PC-3 (cell line): ENCODE measurements around the gene HMCN2. TPM values are rescaled to one million over a fixed set of nuclear protein-coding genes. Genes with fewer than 3 reads are reported as not detected.

Experiments used
- ATAC-seq: fragments of 200-7000 bp; cut with Tn5 transposase; 2 replicates; pipeline ENCODE4 v1.9.1; 2020; ENCODE audit warnings: mild to moderate bottlenecking, moderate library complexity
- BruUV-seq: library from RNA; stranded (reverse); fragments of 400-500 nt; replicated peaks from 2 replicates; lab custom pipeline; 2021; lab: Mats Ljungman, UMichigan
- CTCF ChIA-PET: fragments of 300-600 bp; sonication (Branson Sonifier 250); formaldehyde crosslinking; loops from one replicate; lab custom pipeline; 2022; ENCODE audit warnings: antibody characterized with exemption; lab: Charles Lee
- POLR2A ChIA-PET: fragments of 300-600 bp; sonication (Branson Sonifier 250); formaldehyde crosslinking; loops from one replicate; lab custom pipeline; 2022; ENCODE audit warnings: antibody characterized with exemption; ENCODE audit not compliant: unreplicated experiment; lab: Charles Lee
- DNase-seq: peaks from one replicate; pipeline ENCODE4 v3.0.0-alpha.2; 2015
- H2AFZ ChIP-seq: fragments of 300-600 bp; sonication (generic); 2 replicates; pipeline ENCODE4 v1.6.0; 2016; ENCODE audit warnings: antibody characterized with exemption, low read length
- H3F3A ChIP-seq: fragments of 300-600 bp; sonication (generic); one replicate; pipeline ENCODE4 v1.6.0; 2017; ENCODE audit warnings: antibody characterized with exemption, low read length, control low read depth, mild to moderate bottlenecking; ENCODE audit not compliant: unreplicated experiment
- H3K27ac ChIP-seq: fragments of 300-600 bp; sonication (generic); 2 replicates; pipeline ENCODE4 v1.5.1; 2016; ENCODE audit warnings: mild to moderate bottlenecking, low read length
- H3K27me3 ChIP-seq: fragments of 300-600 bp; sonication (generic); 2 replicates; pipeline ENCODE4 v1.6.1; 2016; ENCODE audit warnings: low read length, mixed read lengths
- H3K36me3 ChIP-seq: fragments of 300-600 bp; sonication (generic); 2 replicates; pipeline ENCODE4 v1.6.1; 2016; ENCODE audit warnings: low read depth, mixed run types, low read length, mixed read lengths
- H3K4me1 ChIP-seq: fragments of 300-600 bp; sonication (generic); 2 replicates; pipeline ENCODE4 v1.5.1; 2016; ENCODE audit warnings: low read length; ENCODE audit not compliant: insufficient read depth
- H3K4me2 ChIP-seq: fragments of 300-600 bp; sonication (generic); 2 replicates; pipeline ENCODE4 v1.6.0; 2016; ENCODE audit warnings: low read length
- H3K4me3 ChIP-seq: fragments of 300-600 bp; sonication (generic); 2 replicates; pipeline ENCODE4 v1.5.1; 2016; ENCODE audit warnings: mild to moderate bottlenecking, low read length, mixed read lengths
- H3K79me2 ChIP-seq: fragments of 300-600 bp; sonication (generic); 2 replicates; pipeline ENCODE4 v1.6.1; 2017; ENCODE audit warnings: low read length, mixed read lengths
- H3K9ac ChIP-seq: fragments of 300-600 bp; sonication (generic); 2 replicates; pipeline ENCODE4 v1.6.0; 2016; ENCODE audit warnings: mild to moderate bottlenecking, low read length
- H3K9me2 ChIP-seq: fragments of 300-600 bp; sonication (generic); replicated peaks from 2 replicates; pipeline ENCODE4 v1.6.1; 2016; ENCODE audit warnings: mixed run types, low read length, mixed read lengths
- H3K9me3 ChIP-seq: fragments of 300-600 bp; sonication (generic); 2 replicates; pipeline ENCODE4 v1.6.1; 2016; ENCODE audit warnings: low read length, mixed read lengths
- H4K20me1 ChIP-seq: fragments of 300-600 bp; sonication (generic); 2 replicates; pipeline ENCODE4 v1.6.1; 2016; ENCODE audit warnings: low read length, mixed read lengths
- EZH2 ChIP-seq: fragments of 300-600 bp; sonication (generic); IDR thresholded peaks from one replicate; pipeline ENCODE4 v1.6.1; 2017; ENCODE audit warnings: antibody characterized with exemption, mild to moderate bottlenecking, low read length; ENCODE audit not compliant: unreplicated experiment
- EZH2phosphoT487 ChIP-seq: fragments of 300-600 bp; sonication (generic); IDR thresholded peaks from 2 replicates; pipeline ENCODE4 v1.6.1; 2018; ENCODE audit warnings: mild to moderate bottlenecking, antibody characterized with exemption, low read length, borderline replicate concordance
- intact Hi-C: fragments of 100-400 bp; cut with micrococcal nuclease; formaldehyde crosslinking; loops from 2 replicates; pipeline ENCODE4 v1.9.0; 2023
- total RNA-seq: library from RNA; depleted of rRNA; stranded (reverse); fragments of >200 nt; gene quantifications from 2 replicates; pipeline ENCODE4 v1.2.3, GENCODE V29; 2014; rRNA removed
- TF ChIP-seq, protein P1 (sequence below): fragments of 300-600 bp; sonication (generic); conservative IDR thresholded peaks from 2 replicates; pipeline ENCODE4 v1.5.1; 2017; ENCODE audit warnings: antibody characterized with exemption, low read depth, mild to moderate bottlenecking, low read length

Gene HMCN2
- total RNA-seq, 1 experiment from 2014 or later = 0.11 TPM

DNA sequence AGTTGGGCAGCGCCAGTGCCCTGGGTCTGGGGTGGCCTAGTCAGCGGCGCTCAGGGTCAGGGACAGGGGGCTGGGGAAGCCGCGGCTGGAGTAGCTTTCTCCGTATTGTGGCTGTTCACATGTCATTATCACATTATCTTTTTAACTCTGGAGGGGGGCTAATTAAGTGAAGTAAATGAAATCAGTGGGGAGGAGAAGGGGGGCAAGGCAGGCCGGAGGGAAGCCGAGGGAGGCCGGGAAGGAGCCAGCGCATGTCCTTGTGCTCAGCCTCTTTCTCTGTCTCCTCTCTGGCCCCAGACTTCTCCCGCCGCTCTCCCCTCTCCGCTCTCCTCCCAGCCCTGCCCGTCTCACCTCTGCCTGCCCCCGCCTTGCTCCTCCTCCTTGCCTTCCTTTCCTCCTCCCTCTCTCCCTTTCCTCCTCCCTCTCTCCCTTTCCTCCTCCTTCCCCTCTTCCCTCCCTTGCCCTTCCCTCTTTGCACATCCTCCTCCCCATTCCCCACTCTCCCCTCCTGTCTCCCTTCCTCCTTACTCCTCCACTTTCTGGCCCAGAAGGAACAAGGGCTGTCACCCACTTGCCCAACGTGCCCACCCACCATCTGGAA, 217.9 kb downstream of the HMCN2 start:
- POLR2A ChIA-PET = no interaction called here
- CTCF ChIA-PET = no interaction called here
- Histone ChIP-seq H3K27me3 (no peaks in the 10 kb centered on the region), H3K9ac (no peak overlapping the region), H3K9me3 (no peaks in the 10 kb centered on the region), H3K9me2 (no peaks in the 10 kb centered on the region), H3K79me2 (no peaks in the 10 kb centered on the region), H3F3A (no peaks in the 10 kb centered on the region), H3K4me3 (no peak overlapping the region), H3K4me1 (no peaks in the 10 kb centered on the region), H3K27ac (no peak overlapping the region), H2AFZ (no peak overlapping the region), H3K36me3 (no peaks in the 10 kb centered on the region), H4K20me1 (no peaks in the 10 kb centered on the region), H3K4me2 (no peak overlapping the region)
- ATAC-seq = no peak
- DNase-seq = no peak
- TF ChIP-seq, protein P1, sequence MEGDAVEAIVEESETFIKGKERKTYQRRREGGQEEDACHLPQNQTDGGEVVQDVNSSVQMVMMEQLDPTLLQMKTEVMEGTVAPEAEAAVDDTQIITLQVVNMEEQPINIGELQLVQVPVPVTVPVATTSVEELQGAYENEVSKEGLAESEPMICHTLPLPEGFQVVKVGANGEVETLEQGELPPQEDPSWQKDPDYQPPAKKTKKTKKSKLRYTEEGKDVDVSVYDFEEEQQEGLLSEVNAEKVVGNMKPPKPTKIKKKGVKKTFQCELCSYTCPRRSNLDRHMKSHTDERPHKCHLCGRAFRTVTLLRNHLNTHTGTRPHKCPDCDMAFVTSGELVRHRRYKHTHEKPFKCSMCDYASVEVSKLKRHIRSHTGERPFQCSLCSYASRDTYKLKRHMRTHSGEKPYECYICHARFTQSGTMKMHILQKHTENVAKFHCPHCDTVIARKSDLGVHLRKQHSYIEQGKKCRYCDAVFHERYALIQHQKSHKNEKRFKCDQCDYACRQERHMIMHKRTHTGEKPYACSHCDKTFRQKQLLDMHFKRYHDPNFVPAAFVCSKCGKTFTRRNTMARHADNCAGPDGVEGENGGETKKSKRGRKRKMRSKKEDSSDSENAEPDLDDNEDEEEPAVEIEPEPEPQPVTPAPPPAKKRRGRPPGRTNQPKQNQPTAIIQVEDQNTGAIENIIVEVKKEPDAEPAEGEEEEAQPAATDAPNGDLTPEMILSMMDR = no peak
- TF ChIP-seq EZH2 (no peak), EZH2phosphoT487 (no peak)
- intact Hi-C loops = no loop called here
- no TSS peak for BruUV-seq

Other genes with a start within 250 kb of the HMCN2 start
- 30.8 and 39.6 TPM in 2 replicates for gene FNBP1, start 222.6 kb upstream of the HMCN2 start, total RNA-seq
- 11.4 and 15.4 TPM in 2 replicates for gene GPR107, start 211.9 kb upstream of the HMCN2 start, total RNA-seq
- 13.4 and 14.0 TPM in 2 replicates for gene NCS1, start 93.4 kb upstream of the HMCN2 start, total RNA-seq
- 74.1 and 83.0 TPM in 2 replicates for gene ASS1, start 179.2 kb downstream of the HMCN2 start, total RNA-seq